Measurements from ENCODE around the gene FUOM.

The FUOM gene

DNA sequence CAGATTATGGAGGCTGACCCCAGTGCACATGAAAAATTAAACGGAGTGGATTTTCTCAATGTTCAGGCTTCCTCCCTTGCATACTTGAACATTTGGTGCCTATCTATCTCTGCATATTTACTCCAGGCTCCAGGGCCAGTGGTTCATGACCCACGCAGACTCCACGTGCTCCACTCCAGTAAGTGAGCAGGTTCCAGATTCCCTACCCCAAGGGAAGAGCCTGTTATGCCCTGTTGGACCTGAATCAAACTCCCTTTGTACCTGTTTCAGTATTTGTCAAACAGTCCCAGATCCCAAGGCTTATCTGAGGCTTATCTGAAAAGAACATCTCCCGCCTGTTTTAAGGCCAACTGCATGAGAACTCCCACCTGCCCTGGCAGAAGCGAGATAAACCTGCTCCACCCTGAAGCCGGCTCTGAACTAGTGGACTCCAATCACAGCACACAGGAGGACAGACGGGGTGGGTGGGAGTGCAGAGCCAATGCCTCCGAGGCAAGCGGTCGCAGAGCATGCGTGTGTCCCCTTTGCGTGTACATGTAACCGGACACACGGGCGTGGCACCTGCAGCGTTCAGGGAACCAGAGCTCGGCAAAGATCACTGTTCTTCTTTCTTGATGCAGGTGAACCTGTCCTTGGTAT lies 2.3 kb upstream of the FUOM start:
- TF ChIP-seq, protein P1, sequence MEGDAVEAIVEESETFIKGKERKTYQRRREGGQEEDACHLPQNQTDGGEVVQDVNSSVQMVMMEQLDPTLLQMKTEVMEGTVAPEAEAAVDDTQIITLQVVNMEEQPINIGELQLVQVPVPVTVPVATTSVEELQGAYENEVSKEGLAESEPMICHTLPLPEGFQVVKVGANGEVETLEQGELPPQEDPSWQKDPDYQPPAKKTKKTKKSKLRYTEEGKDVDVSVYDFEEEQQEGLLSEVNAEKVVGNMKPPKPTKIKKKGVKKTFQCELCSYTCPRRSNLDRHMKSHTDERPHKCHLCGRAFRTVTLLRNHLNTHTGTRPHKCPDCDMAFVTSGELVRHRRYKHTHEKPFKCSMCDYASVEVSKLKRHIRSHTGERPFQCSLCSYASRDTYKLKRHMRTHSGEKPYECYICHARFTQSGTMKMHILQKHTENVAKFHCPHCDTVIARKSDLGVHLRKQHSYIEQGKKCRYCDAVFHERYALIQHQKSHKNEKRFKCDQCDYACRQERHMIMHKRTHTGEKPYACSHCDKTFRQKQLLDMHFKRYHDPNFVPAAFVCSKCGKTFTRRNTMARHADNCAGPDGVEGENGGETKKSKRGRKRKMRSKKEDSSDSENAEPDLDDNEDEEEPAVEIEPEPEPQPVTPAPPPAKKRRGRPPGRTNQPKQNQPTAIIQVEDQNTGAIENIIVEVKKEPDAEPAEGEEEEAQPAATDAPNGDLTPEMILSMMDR (IDR thresholded peaks at IDR 0.05), result no peak

DNA sequence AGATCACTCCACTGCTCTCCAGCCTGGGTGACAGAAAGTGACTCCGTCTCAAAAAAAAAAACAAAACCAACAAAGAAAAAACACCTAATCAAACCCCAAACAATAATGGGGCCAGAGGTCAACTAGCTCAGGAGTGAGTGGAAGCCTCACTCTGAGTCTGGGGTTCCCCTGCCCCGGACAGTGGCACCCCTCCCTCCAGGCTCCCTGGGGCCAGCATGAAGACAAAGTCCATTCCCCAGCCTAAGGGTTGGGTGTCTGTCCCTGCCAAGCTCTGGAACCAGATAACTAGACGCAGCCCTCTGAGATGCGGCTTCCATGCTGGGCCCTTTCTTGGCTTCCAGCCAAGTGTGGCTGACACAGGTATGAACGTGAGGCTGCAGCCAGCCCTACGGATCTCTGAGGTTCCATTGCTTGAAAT lies 1.7 kb upstream of the FUOM start:
- TF ChIP-seq, protein P1 (IDR thresholded peaks at IDR 0.05), result no peak

DNA sequence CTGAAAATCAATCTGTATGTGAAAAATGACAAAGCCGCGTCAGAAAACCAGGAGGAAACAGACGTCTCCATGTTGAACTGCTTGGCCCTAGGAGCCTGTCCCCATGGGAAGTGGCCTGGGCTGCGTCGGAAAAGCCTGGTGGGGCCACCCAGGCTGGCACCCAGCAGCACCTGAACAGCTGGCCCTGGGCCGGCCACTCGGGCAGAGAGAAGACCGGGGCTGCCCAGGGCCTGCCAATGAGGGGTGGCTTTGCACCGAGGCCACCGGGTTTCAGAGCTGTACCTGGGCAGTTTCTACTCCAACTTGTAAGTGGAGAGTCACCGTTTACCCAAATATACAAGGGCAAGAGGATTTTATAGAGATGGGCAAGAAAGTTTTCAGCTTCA lies 1.1 kb upstream of the FUOM start:
- TF ChIP-seq, protein P1 (IDR thresholded peaks at IDR 0.05), result no peak

DNA sequence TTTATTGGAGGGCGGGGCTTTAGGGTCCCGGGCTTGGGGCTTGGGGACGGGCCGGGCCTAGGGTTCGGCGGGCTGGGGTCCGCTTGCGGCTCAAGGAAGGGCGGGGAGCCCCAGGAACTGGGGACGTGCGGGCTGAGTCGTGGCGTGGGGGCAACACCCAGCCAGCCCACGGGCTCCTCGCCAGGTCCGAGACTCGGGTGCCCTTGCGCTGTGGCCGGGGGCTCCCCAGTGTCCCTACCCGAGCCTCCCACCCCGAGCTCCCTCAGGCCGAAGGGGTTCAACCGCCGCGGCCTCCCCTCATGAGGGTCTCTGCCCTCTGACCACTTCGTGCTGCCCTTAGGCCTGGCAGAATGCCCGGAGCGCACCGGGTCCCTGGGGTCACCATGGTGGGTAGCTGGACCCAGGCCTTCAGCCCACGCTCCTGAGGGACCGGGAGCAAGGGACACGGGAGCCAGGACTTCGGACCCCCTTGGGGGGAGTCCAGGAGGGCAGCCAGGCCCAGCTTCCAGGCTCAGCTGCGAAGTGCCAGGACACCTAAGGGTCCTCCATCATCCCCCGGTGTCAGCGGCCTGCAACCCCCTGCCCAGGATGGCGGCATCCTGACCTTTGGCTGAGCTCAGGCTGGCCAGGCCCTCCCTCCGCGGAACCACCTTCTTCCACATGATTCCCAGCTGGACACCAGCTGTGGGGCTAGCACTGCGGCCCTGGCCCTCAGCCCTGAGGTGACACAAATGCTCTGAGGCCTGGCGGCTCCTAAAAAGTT lies 524 bp upstream of the FUOM start:
- TF ChIP-seq, protein P1 (IDR thresholded peaks at IDR 0.05), result no peak

DNA sequence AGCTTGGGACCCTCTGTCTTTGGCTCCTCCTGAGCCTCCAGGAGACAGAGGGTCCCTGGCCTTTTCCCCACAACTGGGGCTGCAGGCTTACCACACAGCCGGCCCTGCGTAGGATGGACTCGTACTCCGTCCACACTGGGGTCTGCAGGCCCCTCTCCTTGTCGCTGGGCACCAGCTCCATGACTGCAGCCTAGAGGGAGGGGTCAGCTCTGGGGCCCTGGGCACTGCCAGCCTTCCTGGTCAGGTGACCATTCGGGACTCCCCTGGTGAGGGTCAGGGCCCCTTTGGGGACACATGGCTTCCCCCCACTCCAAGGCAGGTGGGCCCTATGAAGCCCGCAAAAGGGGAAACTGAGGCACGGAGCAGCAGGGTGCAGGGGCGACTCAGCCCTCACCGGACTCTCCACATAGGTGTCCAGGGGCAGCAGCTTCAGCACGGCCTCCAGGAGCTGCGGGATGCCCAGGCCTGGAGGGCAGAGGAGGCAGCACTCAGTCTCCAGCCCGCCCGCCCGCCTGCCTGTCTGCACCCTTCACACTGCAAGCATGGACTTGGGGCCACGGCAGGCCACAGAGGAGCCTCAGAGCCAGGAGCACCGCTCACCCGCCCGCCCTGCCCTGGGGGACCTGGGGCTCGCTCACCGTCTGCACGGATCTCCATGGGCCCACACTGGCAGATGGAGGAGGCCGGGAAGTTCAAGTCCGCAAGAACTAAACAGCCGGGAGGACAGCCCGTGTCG lies 1.1 kb downstream of the FUOM start:
- TF ChIP-seq, protein P1 (IDR thresholded peaks at IDR 0.05), result no peak

DNA sequence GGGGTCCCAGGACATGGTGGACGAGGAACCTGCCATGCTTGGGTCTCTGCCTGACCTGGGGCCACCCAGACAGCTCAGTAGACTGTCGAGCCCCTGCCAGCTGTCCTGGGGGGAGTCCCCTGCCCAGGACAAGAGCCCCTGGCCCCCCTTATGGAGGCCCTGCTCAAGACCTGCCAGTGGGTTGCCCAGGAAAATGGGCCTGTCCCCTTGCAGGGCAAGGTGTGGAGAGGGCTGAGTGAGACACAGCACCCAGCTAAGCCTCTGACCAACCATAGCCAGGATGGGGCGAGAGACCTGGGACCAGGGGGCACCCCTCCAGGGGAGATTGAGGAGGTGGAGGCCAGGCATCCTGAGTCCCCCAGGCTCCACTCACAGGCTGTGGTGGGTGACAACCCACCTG lies 1.8 kb downstream of the FUOM start:
- TF ChIP-seq, protein P1 (IDR thresholded peaks at IDR 0.05), result no peak

DNA sequence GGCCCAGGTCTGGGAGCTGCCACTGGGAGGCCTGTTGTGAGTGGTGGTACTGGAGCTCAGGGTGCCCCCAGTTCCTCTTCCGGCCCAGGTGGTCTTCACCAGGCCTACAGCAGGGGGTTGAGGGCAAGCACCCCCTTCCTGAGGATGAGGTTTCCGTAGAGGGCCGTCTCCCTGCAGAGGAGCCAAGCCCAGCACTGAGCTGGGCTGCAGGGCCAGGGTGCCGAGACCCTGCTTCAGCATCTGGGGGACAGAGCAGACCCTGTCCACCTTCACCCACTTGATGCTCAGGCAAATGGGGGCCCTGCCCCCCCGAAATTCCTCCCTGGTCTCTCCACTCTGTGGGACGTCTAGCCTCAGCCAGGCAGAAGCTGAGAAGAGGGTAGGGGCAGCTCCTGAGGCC lies 2.6 kb downstream of the FUOM start:
- TF ChIP-seq, protein P1 (IDR thresholded peaks at IDR 0.05), result no peak

Measured in LNCAP (cell line).